Lower leg skin (tissue), 3 donors: ENCODE measurements around the gene INCA1.

Source experiments
- POLR2A ChIP-seq, 2 donors: fragments of 450-650 bp; IDR thresholded peaks; one replicate each; pipeline ENCODE4 v1.6.1; 2016 to 2017; ENCODE audit warnings: antibody characterized with exemption in 2 of 2, mild to moderate bottlenecking in 1 of 2, moderate library complexity in 1 of 2
- TF ChIP-seq, protein P1 (sequence below), 3 donors: fragments of 450-650 bp; IDR thresholded peaks; one replicate each; pipeline ENCODE4 v1.5.1; 2016; ENCODE audit warnings: antibody characterized with exemption in 3 of 3, mild to moderate bottlenecking in 3 of 3, moderate library complexity in 2 of 3

DNA sequence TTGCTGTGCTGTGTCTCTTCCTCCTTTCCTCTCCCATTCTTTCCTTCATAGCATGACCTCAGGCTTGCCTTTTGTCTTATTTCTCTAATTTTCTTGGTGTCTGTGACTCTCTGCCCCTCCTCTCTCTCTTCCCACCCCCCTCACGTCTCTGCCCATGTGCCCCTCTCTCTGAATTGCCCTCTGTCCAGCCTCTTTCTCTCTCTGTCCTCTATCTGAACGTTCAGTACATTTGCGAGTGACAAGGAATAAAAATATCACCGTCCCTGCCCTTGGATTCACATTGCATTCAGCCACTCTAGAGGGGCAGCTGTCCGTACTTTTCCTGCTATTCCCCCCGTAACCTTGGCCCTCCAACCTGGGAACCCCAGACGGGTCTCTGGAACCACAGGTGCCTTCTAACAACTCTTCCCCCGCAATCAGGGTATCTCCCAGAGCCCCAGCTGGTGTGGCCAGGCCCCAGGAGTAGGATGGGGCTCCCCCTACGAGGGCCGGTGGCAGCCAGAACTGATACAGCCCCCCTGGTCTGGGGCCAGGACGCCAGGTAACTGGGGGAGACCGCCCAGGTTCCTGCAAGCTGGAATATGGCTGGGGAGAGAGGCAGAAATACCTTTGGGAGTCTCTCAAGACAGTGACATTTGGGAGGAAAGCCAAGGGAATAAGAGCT lies 2.2 kb upstream of the INCA1 start:
- TF ChIP-seq, protein P1, sequence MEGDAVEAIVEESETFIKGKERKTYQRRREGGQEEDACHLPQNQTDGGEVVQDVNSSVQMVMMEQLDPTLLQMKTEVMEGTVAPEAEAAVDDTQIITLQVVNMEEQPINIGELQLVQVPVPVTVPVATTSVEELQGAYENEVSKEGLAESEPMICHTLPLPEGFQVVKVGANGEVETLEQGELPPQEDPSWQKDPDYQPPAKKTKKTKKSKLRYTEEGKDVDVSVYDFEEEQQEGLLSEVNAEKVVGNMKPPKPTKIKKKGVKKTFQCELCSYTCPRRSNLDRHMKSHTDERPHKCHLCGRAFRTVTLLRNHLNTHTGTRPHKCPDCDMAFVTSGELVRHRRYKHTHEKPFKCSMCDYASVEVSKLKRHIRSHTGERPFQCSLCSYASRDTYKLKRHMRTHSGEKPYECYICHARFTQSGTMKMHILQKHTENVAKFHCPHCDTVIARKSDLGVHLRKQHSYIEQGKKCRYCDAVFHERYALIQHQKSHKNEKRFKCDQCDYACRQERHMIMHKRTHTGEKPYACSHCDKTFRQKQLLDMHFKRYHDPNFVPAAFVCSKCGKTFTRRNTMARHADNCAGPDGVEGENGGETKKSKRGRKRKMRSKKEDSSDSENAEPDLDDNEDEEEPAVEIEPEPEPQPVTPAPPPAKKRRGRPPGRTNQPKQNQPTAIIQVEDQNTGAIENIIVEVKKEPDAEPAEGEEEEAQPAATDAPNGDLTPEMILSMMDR (IDR thresholded peaks at IDR 0.05), result no peak
- no peak for TF ChIP-seq POLR2A (IDR thresholded peaks at IDR 0.05)
